Right forelimb (tissue), 1 donor: Measurements from ENCODE around the gene RAD23B.
"Not testable (repeated sequence)": the region's sequence is repeated elsewhere in the genome, so short reads cannot be mapped to it uniquely, and the experiment has no call there.

Experiments used
- DNase-seq: peaks from one replicate; pipeline ENCODE4 v3.0.0-alpha.2; 2018

Gene RAD23B

DNA sequence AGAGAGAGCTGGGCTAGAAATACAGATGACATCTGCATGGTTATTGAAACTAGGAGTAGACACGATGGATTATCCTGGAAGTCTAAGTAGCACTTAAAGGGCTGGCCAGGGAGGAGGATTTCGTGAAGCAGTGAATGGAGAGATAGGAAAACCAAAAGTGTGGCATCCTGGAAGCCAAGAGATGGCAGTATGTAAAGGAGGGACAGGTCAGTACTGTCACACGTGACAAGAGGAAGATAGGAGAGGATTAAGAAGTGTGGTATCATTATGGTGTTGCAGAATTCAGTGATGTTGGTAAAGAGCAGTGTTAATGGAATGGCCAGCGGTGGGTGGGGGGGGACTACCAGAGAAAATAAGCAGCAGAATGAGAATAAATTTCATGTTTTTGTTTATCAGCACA, 11.7 kb downstream of the RAD23B start:
- DNase-seq: no peak

- DNase-seq: no peak
Measured at GRCh38 chr9:107295995-107296394, 12.9 kb downstream of the RAD23B start.

GRCh38 chr9:107296592-107296991, 13.5 kb downstream of the RAD23B start:
- DNase-seq: not testable (repeated sequence)

GRCh38 chr9:107299437-107299836, 16.4 kb downstream of the RAD23B start:
- no peak for DNase-seq

GRCh38 chr9:107306308-107306707, 23.2 kb downstream of the RAD23B start:
- no peak for DNase-seq

- no peak for DNase-seq
Measured at GRCh38 chr9:107307331-107307730, 24.3 kb downstream of the RAD23B start.

DNA sequence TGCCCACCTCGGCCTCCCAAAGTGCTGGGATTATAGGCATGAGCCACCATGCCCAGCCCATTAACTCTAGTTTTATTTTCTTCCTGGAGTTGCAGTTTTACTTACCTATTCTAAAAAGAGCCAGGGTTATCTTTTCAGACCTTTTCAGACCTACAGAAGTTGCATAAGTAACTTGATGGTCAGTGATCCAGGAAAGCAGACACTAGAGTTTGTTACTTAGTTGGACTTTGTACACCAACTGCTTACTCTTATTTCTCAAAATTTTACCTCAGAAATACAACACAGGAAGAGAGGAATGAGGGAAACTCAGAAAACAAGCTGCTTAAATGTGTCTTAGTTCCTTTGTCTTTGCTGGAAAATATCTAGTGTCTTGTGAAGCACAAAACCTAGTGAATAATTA, 25.4 kb downstream of the RAD23B start:
- no peak for DNase-seq

GRCh38 chr9:107309271-107309670, 26.2 kb downstream of the RAD23B start:
- no peak for DNase-seq

GRCh38 chr9:107312376-107313050, 29.4 kb downstream of the RAD23B start:
- DNase-seq: no peak

DNA sequence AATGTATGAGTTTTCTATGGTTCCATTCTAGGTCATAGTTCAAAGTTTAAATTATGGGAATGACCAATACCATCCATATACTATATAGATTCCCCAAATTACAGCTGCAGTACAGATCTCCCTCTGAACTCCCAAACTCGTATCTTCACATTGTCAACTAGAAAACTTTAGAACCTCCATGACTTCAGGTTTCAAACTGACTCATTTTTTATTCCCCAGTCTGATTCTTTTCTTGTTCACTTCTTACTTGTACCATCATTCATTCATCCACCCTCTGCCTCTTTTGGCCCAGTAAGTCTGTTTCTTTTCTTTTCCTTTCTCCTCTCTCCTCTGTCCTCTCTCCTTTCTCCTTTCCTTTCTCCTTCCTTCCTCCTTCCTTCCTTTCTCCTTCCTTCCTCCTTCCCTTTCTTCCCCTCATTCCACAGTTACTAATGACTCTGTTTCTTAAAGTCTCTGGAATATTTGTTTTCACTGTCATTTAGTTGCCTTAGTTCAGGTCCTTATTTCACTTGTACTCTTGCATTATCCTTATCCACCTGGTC, 30.5 kb downstream of the RAD23B start:
- no peak for DNase-seq

DNA sequence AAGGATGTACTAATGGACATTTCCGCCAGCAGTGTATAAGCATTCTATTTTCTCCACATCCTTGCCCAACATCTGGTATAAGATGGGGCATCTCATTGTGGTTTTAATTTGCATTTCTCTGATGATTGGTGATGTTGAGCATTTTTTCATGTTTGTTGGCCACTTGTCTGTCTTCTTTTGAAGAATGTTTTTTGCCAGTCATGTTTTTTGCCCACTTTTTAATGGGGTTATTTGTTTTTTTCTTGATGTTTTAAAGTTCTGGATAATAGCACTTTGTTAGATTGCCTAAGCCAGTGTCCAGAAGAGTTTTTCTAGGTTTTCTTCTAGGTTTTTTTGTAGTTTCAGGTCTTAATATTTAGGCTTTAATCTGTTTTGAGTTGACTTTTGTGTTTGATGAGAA, 31.7 kb downstream of the RAD23B start:
- DNase-seq: no peak

- DNase-seq: no peak
Measured at GRCh38 chr9:107316795-107317661, 33.9 kb downstream of the RAD23B start.

GRCh38 chr9:107322643-107323042, 39.6 kb downstream of the RAD23B start:
- DNase-seq: no peak

DNA sequence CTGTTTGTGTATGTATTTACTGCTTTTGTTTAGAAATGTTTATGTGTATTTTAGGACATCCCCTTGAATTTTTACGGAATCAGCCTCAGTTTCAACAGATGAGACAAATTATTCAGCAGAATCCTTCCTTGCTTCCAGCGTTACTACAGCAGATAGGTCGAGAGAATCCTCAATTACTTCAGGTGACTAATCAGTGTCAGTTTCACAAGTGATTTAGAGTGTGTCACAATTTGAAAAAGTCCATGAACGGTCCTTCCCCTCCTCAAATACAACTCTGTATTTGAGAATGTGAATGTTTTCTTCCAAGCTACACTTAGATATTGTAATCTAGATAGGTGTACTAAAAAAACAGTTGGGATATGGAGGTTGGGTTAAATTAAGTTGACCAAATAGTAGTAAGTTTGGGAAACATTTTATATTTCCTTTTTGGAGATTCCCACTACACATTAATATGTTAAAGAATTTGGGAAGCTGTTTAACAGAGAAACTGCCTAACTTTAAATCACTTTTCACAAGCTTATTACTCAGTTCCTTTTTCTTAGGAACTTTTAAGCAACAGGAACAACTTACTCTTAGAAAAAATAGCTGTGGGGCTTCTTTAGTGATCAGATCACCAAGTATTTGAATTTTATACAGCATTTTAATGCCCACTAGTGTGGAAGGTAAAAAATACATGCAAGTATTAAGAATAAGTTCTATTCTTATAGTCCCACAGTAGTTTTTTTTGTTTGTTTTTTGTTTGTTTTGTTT, 40.9 kb downstream of the RAD23B start:
- DNase-seq: no peak

DNA sequence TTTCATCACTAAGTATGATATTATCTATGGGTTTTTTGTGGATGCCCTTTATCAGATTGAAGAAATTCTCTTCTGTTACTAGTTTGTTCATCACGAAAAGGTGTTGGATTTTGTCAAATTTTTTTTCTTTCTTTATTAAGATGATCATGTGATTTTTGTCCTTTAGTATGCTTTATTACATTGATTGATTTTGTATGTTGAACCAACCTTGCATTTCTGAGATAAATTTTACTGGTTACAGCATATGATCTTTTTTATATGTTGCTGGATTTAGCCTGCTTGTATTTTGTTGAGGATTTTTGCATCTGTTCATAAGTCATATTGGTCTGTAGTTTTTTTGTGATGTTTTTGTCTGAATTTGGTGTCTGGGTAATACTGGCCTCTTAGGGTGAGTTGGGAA, 42.8 kb downstream of the RAD23B start:
- no peak for DNase-seq

- no peak for DNase-seq
Measured at GRCh38 chr9:107328510-107328909, 45.4 kb downstream of the RAD23B start.

DNA sequence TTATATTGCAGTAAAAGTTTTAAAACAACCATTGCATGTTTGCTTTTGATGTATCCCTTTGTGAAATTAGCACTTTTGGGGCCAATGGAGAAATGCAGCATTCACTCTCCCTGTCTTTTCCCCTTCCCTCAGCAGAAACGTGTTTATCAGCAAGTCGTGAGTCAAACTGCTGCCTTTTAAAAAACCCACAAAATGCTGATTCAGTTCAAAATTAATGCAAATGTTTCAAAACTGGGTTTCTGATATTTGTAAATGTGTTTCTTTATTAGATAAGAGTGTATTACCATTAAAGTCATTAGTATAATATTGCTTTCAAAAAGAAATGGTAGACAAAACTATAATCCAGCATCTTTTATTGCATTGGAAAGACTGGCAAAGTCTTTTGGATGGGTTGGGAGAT, 47.3 kb downstream of the RAD23B start:
- no peak for DNase-seq

DNA sequence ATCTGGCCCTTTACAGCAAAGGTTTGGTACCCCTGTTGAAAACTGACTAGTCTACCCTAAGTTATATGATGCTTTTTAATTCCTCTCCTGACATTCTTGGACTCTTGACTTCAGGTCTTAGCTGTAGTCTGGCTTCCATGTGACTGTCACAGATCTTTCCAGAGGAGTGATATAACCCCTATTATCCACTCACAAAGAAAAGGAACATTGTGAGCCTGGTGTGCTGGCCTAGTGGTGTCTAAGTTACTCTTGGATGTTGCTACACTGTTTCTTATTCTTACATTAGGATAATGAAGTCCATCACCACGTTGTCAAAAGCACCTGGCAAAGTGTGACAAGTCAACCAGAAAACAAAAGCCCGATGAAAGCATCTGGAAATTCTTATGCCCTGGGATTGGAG, 49.8 kb downstream of the RAD23B start:
- DNase-seq: no peak

- no peak for DNase-seq
Measured at GRCh38 chr9:107333363-107333762, 50.3 kb downstream of the RAD23B start.

DNA sequence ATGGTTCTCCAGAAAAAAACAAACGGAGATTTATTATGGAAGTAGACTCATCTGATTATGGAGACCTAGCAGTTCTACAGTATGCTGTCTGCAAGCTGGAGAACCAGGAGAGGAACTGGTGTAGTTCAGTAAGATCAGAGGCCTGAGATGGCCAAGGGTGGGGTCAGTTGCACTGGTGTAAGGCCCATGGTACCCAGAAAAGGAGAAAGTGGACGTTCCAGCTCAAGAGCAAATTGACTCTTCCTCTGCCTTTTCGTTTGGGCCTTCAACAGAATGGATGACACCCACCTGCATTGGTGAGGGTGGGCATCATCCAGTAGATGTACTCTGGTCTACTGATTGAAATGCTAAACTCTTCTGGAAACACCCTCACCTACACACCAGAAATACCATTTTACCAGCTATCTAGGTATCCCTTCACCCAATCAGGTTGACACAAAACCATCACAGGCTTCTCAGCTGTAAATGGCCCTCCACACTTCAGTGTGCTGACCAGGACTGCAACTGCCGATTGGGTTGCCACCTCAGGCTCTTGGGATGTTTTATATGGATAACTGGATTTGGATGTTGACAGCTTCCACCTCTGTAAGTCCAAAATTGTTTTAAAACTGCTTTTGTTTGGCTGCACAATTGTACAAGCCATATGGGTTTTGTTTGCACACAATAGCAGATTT, 51.2 kb downstream of the RAD23B start:
- no peak for DNase-seq

DNA sequence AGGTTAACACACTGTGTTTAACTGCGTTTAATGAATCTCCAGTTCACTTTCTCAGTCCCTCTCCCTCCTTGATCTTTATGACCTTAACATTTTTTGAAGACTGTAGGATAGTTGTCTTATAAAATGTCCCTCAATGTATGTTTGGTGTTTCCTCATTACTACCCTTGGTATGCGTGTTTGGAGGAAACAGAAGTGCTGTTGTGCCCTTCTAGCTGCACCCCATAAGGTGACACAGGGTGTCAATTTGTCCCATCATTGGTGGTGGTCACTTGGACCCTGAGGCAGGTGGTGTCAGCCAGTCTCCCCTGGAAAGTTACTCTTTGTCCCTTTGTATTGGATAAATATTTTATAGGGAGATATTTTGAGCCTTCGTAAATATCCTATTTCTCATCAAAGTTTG, 52.3 kb downstream of the RAD23B start:
- no peak for DNase-seq

- DNase-seq: no peak
Measured at GRCh38 chr9:107336718-107337360, 53.8 kb downstream of the RAD23B start.
